ENCODE measurements around the gene TMSB4Y.

Gene TMSB4Y

DNA sequence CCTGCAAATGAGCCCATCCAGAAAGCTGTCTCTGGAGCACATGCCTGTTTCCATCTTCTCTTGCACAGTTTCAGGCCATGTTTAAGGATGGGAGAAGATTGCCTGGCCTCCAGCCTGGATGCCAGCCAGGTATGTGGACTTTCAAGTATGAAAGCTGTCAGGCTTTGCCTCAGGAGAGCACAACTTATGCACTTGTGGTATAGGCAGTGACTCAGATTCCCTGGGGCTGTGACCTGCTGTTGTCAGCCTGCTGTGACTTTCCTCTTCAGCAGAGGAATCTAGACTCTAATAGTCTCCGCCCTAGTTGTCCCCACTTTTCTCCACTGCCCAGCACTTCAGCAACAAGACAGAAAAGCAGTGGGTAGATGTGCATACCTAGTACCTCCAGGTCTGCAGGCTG, 51.0 kb downstream of the TMSB4Y start:
- Histone ChIP-seq H3K9me3 (replicated peaks; ENCODE audit: low read length) (no peaks in the 10 kb centered on the region), H3K4me2 (ENCODE audit: low read length) (no peak overlapping the region), H3K4me3 (ENCODE audit: low read length) (no peak overlapping the region), H3K9ac (ENCODE audit: low read depth, low read length) (no peak overlapping the region), H3K27me3 (ENCODE audit: control insufficient read depth, insufficient read depth, low read length) (no peaks in the 10 kb centered on the region), H3K4me1 (ENCODE audit: control insufficient read depth, insufficient read depth, low read length) (no peaks in the 10 kb centered on the region), H3K36me3 (ENCODE audit: insufficient read depth, low read length) (no peaks in the 10 kb centered on the region)
